ENCODE data around the gene FBXW10B. TPM values are rescaled to one million over a fixed set of nuclear protein-coding genes. Genes with fewer than 3 reads are reported as not detected.
"Not testable (repeated sequence)": the region's sequence is repeated elsewhere in the genome, so short reads cannot be mapped to it uniquely, and the experiment has no call there.

FBXW10B gene
- total RNA-seq, 1 experiment from 2014 or later = 1.2 TPM

- H3K4me1 ChIP-seq (ENCODE audit: control insufficient read depth in 1 of 2, insufficient read depth in 2 of 2, low read length in 2 of 2); H3K27ac ChIP-seq (ENCODE audit: low read depth, low read length); H3K9ac ChIP-seq (ENCODE audit: low read length); H3K79me2 ChIP-seq (ENCODE audit: insufficient read depth, low read length); H3K4me2 ChIP-seq (ENCODE audit: low read length); intact Hi-C loops (cut with micrococcal nuclease); H3K9me3 ChIP-seq (ENCODE audit: control insufficient read depth in 1 of 2, insufficient read depth in 1 of 2, low read depth in 1 of 2, low read length in 2 of 2); DNase-seq (ENCODE audit: low read depth, low spot score); RAD21 ChIA-PET (ENCODE audit: low non-redundant PET in 1 of 2, low total read pairs in 2 of 2, uncharacterized antibody in 2 of 2, unreplicated experiment in 2 of 2); CTCF ChIA-PET; H3K9me2 ChIP-seq (ENCODE audit: insufficient read depth); ATAC-seq; H3K27me3 ChIP-seq (ENCODE audit: insufficient read depth, low read length); BruUV-seq (replicated peaks); H3K4me3 ChIP-seq (replicated peaks in 1 of 2; ENCODE audit: low read depth in 1 of 2, low read length in 2 of 2); POLR2A ChIA-PET; H2AFZ ChIP-seq (ENCODE audit: low read depth, low read length, poor library complexity, severe bottlenecking); H3K36me3 ChIP-seq (ENCODE audit: control insufficient read depth in 1 of 2, insufficient read depth in 2 of 2, low read length in 2 of 2); H4K20me1 ChIP-seq (ENCODE audit: insufficient read depth): not testable (repeated sequence)
Measured at GRCh38 chr17:15583313-15583712, 36.2 kb downstream of the FBXW10B start.

DNA sequence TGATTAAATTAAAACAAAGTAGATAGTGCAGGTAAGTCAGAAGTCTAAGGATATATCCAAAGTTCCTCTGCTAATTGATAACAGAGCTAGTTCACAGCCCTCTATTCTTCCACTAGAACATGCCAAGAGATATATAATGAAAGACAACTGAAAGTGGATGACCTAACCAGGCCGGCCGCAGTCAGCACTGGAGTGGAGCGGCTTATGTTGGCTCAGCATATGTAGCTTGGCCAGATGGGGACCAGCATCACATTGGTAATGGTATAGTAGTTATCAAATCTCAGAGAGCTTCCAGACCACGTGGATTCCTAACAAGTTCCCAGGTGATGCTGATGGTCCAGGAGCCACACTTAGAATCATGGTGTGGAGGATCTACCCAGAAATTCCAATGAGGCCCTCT lies 38.0 kb downstream of the FBXW10B start:
- BruUV-seq (replicated peaks); H3K9me2 ChIP-seq (ENCODE audit: insufficient read depth); H3K4me3 ChIP-seq (replicated peaks in 1 of 2; ENCODE audit: low read depth in 1 of 2, low read length in 2 of 2); CTCF ChIA-PET; H3K4me1 ChIP-seq (ENCODE audit: control insufficient read depth in 1 of 2, insufficient read depth in 2 of 2, low read length in 2 of 2); H3K79me2 ChIP-seq (ENCODE audit: insufficient read depth, low read length); ATAC-seq; H3K9me3 ChIP-seq (ENCODE audit: control insufficient read depth in 1 of 2, insufficient read depth in 1 of 2, low read depth in 1 of 2, low read length in 2 of 2); H3K36me3 ChIP-seq (ENCODE audit: control insufficient read depth in 1 of 2, insufficient read depth in 2 of 2, low read length in 2 of 2); H3K9ac ChIP-seq (ENCODE audit: low read length); H3K27ac ChIP-seq (ENCODE audit: low read depth, low read length); intact Hi-C loops (cut with micrococcal nuclease); RAD21 ChIA-PET (ENCODE audit: low non-redundant PET in 1 of 2, low total read pairs in 2 of 2, uncharacterized antibody in 2 of 2, unreplicated experiment in 2 of 2); H2AFZ ChIP-seq (ENCODE audit: low read depth, low read length, poor library complexity, severe bottlenecking); H3K4me2 ChIP-seq (ENCODE audit: low read length); POLR2A ChIA-PET; DNase-seq (ENCODE audit: low read depth, low spot score); H3K27me3 ChIP-seq (ENCODE audit: insufficient read depth, low read length); H4K20me1 ChIP-seq (ENCODE audit: insufficient read depth): not testable (repeated sequence)

DNA sequence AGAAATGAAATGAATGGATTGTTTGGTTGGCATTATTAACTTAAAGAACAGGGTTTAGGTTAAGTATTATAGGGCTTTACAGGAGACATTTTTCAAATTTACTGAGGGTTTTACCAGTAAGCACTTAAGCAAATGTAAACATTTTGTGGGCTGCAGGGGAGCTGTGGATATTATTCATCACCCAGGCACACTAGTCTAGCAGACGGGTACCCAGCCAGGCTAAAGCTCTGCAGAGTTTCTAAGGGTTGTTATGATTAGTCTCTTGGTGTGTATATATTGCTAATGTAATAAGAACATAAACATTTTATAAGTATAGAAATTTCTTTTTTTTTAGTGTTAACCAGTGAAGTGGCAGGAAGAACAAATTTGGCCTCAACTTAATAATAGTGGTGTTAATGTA lies 42.7 kb downstream of the FBXW10B start:
- DNase-seq (ENCODE audit: low read depth, low spot score); ATAC-seq; RAD21 ChIA-PET (ENCODE audit: low non-redundant PET in 1 of 2, low total read pairs in 2 of 2, uncharacterized antibody in 2 of 2, unreplicated experiment in 2 of 2); H3K79me2 ChIP-seq (ENCODE audit: insufficient read depth, low read length); H3K9ac ChIP-seq (ENCODE audit: low read length); H3K9me2 ChIP-seq (ENCODE audit: insufficient read depth); intact Hi-C loops (cut with micrococcal nuclease); H3K4me3 ChIP-seq (replicated peaks in 1 of 2; ENCODE audit: low read depth in 1 of 2, low read length in 2 of 2); H3K4me2 ChIP-seq (ENCODE audit: low read length); H3K27me3 ChIP-seq (ENCODE audit: insufficient read depth, low read length); H4K20me1 ChIP-seq (ENCODE audit: insufficient read depth); H2AFZ ChIP-seq (ENCODE audit: low read depth, low read length, poor library complexity, severe bottlenecking); CTCF ChIA-PET; H3K36me3 ChIP-seq (ENCODE audit: control insufficient read depth in 1 of 2, insufficient read depth in 2 of 2, low read length in 2 of 2); H3K27ac ChIP-seq (ENCODE audit: low read depth, low read length); POLR2A ChIA-PET; BruUV-seq (replicated peaks); H3K9me3 ChIP-seq (ENCODE audit: control insufficient read depth in 1 of 2, insufficient read depth in 1 of 2, low read depth in 1 of 2, low read length in 2 of 2); H3K4me1 ChIP-seq (ENCODE audit: control insufficient read depth in 1 of 2, insufficient read depth in 2 of 2, low read length in 2 of 2): not testable (repeated sequence)

- H2AFZ ChIP-seq (ENCODE audit: low read depth, low read length, poor library complexity, severe bottlenecking); H3K36me3 ChIP-seq (ENCODE audit: control insufficient read depth in 1 of 2, insufficient read depth in 2 of 2, low read length in 2 of 2); H3K4me1 ChIP-seq (ENCODE audit: control insufficient read depth in 1 of 2, insufficient read depth in 2 of 2, low read length in 2 of 2); H3K9me3 ChIP-seq (ENCODE audit: control insufficient read depth in 1 of 2, insufficient read depth in 1 of 2, low read depth in 1 of 2, low read length in 2 of 2); H3K79me2 ChIP-seq (ENCODE audit: insufficient read depth, low read length); H4K20me1 ChIP-seq (ENCODE audit: insufficient read depth); H3K27ac ChIP-seq (ENCODE audit: low read depth, low read length); DNase-seq (ENCODE audit: low read depth, low spot score); H3K9ac ChIP-seq (ENCODE audit: low read length); intact Hi-C loops (cut with micrococcal nuclease); ATAC-seq; H3K4me2 ChIP-seq (ENCODE audit: low read length); H3K27me3 ChIP-seq (ENCODE audit: insufficient read depth, low read length); RAD21 ChIA-PET (ENCODE audit: low non-redundant PET in 1 of 2, low total read pairs in 2 of 2, uncharacterized antibody in 2 of 2, unreplicated experiment in 2 of 2); POLR2A ChIA-PET; CTCF ChIA-PET; H3K4me3 ChIP-seq (replicated peaks in 1 of 2; ENCODE audit: low read depth in 1 of 2, low read length in 2 of 2); BruUV-seq (replicated peaks); H3K9me2 ChIP-seq (ENCODE audit: insufficient read depth): not testable (repeated sequence)
Measured at GRCh38 chr17:15574660-15575059, 44.8 kb downstream of the FBXW10B start.

DNA sequence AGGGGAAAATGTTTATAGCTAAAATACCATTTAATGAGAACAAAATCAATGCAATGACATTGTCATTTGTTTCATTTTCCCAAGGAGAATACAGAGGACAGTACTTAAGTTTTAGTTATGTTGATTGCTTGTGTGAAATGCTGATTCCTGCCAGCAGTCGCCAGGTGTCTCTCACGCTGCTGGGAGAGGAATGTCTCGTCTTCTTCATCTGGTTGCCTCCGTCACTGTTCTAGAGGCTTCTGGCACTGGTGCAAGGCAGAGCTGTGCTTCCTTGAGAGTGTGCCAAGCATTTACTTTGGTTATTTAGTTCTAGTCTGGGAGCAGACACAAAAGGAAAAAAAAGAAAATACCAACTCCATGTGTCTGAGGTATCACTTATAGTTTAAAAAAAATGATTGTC lies 45.6 kb downstream of the FBXW10B start:
- H4K20me1 ChIP-seq (ENCODE audit: insufficient read depth); H3K27me3 ChIP-seq (ENCODE audit: insufficient read depth, low read length); H3K4me3 ChIP-seq (replicated peaks in 1 of 2; ENCODE audit: low read depth in 1 of 2, low read length in 2 of 2); H3K9me3 ChIP-seq (ENCODE audit: control insufficient read depth in 1 of 2, insufficient read depth in 1 of 2, low read depth in 1 of 2, low read length in 2 of 2); H3K4me2 ChIP-seq (ENCODE audit: low read length); CTCF ChIA-PET; RAD21 ChIA-PET (ENCODE audit: low non-redundant PET in 1 of 2, low total read pairs in 2 of 2, uncharacterized antibody in 2 of 2, unreplicated experiment in 2 of 2); H3K79me2 ChIP-seq (ENCODE audit: insufficient read depth, low read length); H3K9ac ChIP-seq (ENCODE audit: low read length); POLR2A ChIA-PET; H3K36me3 ChIP-seq (ENCODE audit: control insufficient read depth in 1 of 2, insufficient read depth in 2 of 2, low read length in 2 of 2); intact Hi-C loops (cut with micrococcal nuclease); ATAC-seq; DNase-seq (ENCODE audit: low read depth, low spot score); H3K27ac ChIP-seq (ENCODE audit: low read depth, low read length); H2AFZ ChIP-seq (ENCODE audit: low read depth, low read length, poor library complexity, severe bottlenecking); H3K4me1 ChIP-seq (ENCODE audit: control insufficient read depth in 1 of 2, insufficient read depth in 2 of 2, low read length in 2 of 2); BruUV-seq (replicated peaks); H3K9me2 ChIP-seq (ENCODE audit: insufficient read depth): not testable (repeated sequence)
